Right lobe of liver (tissue), 4 donors: ENCODE data around the gene XRCC4.

Experiments
- POLR2A ChIP-seq: fragments of 450-650 bp; IDR thresholded peaks from one replicate; pipeline ENCODE4 v1.6.1; 2017; ENCODE audit warnings: antibody characterized with exemption, mild to moderate bottlenecking
- TF ChIP-seq, protein P1 (sequence below), 4 donors: fragments of 200-600 bp in 3 of 4; fragments of 450-650 bp in 1 of 4; IDR thresholded peaks; one replicate each; pipeline versions ENCODE4 v1.5.1 to v1.8.0; 2016 to 2022; ENCODE audit warnings: antibody characterized with exemption in 4 of 4, mild to moderate bottlenecking in 2 of 4
- donor health status: DM: no; HTN: no; CAD: no.
- donor health status: DM: no; HTN: no; CAD: no.
- donor health status: DM: no; HTN: yes; CAD: no.

- TF ChIP-seq, protein P1, sequence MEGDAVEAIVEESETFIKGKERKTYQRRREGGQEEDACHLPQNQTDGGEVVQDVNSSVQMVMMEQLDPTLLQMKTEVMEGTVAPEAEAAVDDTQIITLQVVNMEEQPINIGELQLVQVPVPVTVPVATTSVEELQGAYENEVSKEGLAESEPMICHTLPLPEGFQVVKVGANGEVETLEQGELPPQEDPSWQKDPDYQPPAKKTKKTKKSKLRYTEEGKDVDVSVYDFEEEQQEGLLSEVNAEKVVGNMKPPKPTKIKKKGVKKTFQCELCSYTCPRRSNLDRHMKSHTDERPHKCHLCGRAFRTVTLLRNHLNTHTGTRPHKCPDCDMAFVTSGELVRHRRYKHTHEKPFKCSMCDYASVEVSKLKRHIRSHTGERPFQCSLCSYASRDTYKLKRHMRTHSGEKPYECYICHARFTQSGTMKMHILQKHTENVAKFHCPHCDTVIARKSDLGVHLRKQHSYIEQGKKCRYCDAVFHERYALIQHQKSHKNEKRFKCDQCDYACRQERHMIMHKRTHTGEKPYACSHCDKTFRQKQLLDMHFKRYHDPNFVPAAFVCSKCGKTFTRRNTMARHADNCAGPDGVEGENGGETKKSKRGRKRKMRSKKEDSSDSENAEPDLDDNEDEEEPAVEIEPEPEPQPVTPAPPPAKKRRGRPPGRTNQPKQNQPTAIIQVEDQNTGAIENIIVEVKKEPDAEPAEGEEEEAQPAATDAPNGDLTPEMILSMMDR (IDR thresholded peaks at IDR 0.05) = no peak
- TF ChIP-seq POLR2A = no peak
Observed at GRCh38 chr5:83354958-83355357, 277.6 kb downstream of the XRCC4 start.
